NCI-H1092 (cell line): ENCODE results near the gene RSPH9.
"Not testable (repeated sequence)": the region's sequence is repeated elsewhere in the genome, so short reads cannot be mapped to it uniquely, and the experiment has no call there.

Source experiments
- DNase-seq: peaks from one replicate; lab custom pipeline; 2025; lab: John Stamatoyannopoulos, UW

Gene RSPH9

DNA sequence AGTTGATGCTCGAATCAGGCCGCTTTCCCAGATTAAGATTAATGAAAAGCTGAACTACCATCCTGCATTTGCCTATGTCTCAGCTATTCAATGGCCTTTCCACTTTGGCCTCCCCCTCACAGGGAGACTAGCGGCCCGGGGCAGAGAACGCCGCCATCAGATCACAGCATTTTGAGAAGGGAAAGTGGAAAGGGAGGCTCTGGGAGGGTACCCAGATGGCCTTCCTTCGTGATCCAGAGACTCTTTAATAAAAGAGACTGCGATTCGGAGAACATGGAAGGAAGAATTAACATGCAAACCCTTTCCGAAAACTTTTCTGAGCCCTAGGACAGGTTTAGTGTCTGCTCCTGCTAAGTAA is 42.2 kb downstream of the RSPH9 start:
- no peak for DNase-seq

DNA sequence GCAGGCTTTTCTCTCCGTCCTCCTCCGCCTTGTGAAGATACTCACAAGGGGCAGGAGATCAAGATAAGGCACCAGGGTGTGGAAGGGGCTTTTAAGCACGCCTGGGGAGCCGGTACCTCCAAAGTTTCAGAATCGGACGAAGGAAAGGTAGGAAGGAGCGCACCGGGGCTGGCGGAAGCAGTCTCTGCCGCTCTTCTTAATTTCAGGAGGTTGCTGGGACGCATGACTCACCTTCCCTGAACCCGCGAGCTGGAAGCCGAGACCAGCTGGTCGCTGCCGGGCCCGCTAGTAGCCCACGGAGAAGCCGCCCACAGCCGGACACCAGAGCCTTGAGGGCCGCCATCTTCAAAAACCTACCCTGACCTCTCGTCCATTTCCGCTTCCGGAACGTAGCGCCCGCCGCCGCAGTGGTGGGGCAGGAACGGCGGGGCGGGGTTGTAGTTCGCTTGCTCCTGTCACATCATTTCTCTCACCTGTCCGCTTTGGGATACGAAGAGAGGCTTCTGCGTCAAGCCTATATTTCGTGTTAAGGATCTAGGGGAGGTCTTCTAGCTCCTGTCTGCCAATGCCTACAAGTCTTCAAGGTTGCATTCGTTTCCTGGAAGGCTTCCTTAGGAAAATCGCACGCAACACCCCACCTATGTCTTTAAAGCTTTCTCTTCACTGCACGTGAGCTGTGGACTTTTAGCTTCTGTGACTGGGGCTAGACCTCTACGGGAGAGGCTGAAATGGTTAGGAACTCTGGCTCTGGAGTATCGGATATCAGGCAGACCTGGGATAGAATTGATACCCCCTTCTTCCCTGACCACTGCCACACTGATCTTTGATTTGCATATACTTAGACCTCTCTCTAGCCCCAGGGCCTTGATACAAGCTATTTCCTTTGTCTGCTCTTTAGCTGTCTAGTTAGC is 42.9 kb downstream of the RSPH9 start, which contains the start of gene MRPS18A:
Gene MRPS18A (minus strand): TSS at position 355 of the 911 bp plus-strand sequence. CDS start 12 bp downstream, at position 343.
- peak; percentile 67 for DNase-seq

DNA sequence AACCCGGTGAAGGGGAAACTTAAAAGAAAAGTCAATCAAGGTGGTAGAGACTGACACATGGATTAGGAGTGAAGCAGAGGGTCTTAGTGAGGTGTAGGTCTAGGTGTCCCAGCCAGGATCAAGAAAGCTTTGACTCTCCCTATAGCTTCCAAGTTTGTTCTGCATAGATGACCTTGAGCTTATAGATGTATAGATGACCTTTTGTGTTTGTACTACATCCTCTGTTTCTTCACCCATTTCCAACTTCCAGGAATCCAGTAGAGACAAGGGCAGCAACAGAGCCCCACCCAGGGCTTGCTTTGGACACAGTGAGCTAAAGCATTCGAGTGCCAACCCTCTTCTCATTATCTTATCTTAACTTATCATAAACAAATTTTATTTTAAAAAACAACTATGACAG is 44.6 kb downstream of the RSPH9 start:
- DNase-seq = no peak

DNA sequence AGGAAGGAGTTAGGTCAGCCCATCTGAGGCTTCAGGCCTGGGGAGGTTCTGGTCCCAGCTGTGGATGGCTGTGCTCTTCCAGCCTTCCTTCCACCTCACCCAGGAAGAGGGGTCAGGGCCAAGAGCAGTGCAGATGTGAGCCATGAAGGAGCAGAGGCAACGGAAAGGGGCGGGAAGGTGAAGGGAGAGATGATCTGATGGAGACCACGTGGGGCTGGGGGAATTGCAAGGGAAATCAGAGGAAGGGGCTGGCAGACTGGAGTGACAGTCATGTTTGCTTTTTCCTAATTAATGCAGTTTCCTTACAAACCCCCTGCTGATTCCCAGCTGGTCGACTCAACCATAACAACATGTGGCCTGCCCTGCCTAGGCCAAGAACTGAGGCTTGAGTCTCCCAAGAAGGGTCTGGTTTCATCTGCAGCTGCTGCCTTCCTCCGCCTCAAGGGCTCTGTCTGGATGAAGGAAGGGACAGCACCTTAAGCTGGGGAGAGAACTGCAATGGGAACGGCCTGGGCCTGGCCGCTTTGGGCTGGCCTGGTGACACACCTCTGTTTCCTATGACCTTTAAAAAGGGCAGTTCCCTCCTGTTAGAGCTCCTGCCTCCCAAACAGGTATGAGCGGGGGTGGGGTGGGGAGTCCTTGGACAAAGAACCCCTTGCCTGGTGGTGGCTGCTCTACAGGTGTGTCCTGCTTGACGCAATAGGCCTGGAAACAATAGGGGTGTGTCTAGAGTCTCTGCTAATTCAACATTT is 50.6 kb downstream of the RSPH9 start:
- DNase-seq = peak; percentile 6

GRCh38 chr6:43695967-43696291 is 51.1 kb downstream of the RSPH9 start:
- DNase-seq = no peak

- no peak for DNase-seq
Measured at GRCh38 chr6:43697421-43697820, 52.6 kb downstream of the RSPH9 start.

DNA sequence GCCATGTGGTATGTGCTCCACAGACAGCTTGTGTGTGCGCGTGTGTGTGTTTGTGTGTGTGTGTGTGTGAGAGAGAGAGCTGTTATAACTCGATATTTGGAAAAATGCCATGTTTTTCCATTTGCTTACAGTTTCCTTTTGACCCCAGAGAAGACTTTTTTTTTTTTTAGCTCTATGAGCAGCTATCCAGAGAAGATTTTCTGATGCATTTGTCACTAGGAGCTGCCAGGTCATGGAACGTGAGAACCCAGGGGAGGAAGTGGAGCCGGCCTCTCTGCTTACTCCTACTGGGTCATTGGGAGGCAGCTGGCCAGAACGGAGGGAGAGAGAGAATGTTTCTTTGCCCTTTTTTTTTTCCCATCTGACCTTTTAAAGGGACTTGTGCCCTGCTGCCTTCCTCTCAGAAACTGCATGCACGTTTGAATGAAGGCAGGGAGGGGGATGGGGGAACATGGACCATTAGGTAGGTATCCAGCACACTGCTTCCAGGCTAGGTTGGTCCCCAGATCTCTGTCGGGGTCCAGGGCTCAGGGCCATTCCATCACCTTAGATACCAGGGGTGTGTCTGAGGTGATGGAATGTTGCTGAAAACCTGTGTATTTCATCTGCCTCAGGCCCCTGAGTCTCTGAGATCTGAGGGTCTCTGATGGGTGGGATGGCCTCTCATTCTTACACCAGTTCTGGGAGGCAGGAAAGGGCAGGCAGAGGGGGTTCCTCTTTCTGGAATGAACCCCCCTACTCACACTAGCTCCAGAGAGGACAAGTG is 53.9 kb downstream of the RSPH9 start:
- no peak for DNase-seq

DNA sequence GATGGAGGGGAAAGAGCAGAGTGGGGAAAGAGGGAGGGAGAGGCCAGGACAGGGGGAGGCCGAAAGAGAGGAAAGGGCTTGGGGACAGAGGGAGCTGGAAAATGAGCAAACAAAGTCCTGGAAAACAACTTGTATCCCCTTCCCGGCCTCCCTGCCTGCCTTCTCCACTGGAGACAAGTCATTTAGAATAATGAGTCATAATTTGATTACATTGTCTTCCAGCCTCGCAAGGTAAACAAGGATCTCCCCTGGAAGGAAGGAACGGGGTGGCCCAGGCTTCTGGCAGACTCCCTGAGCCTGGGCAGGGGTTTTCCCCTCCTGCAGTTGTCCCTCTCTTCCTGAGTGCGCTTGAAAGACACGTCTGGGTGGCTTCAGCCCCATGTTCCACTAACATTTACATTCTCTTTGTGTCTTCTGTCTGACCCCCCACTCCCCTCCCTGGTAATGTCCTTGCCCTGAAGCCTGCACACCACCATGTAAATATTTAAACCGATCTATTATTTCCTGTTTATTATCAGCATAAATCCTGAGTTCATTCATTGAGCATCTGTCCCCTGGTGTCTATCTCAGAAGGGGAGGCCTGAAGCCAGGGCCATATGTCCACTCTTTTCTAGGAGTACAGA is 54.8 kb downstream of the RSPH9 start:
- DNase-seq = peak; percentile 20

DNA sequence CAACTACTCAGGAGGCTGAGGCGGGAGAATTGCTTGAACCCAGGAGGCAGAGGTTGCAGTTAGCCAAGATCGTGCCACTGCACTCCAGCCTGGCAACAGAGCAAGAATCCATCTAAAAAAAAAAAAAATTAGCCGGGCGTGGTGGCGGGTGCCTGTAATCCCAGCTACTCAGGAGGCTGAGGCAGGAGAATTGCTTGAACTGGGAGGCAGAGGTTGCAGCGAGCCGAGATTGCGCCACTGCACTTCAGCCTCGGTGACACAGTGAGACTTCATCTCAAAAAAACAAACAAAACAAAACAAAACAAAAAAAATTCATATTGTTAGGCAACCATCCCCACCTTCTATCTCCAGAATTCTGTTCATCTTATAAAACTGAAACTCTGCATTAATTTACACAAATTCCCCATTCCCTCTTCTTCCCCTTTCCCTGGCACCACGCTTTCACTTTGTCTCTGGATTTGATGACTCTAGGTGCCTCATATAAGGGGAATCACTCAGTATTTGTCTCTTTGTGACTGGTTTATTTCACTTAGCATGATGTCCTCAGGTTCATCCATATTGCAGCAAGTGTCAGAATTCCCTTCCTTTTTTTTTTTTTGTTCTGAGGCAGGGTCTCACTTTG is 56.2 kb downstream of the RSPH9 start:
- not testable (repeated sequence) for DNase-seq

DNA sequence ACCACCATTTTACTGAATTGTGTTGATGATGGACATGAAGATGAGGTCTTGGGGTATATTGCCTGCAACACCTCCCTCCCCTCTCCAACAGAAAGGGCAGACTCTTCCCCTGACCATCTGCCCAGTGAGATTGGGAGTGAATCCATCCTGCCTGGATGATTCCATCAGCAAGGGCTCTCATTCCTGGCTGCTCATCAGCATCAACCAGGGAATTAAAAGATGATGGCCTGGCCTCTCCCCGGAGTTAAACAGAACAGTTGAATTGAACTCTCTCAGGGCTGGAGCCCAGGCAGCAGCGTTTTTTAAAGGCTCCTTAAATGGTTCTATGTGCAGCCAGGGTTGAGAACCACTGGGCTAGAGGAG is 57.3 kb downstream of the RSPH9 start:
- no peak for DNase-seq

- peak; percentile 60 for DNase-seq
Measured at GRCh38 chr6:43702534-43703440, 58.0 kb downstream of the RSPH9 start.

DNA sequence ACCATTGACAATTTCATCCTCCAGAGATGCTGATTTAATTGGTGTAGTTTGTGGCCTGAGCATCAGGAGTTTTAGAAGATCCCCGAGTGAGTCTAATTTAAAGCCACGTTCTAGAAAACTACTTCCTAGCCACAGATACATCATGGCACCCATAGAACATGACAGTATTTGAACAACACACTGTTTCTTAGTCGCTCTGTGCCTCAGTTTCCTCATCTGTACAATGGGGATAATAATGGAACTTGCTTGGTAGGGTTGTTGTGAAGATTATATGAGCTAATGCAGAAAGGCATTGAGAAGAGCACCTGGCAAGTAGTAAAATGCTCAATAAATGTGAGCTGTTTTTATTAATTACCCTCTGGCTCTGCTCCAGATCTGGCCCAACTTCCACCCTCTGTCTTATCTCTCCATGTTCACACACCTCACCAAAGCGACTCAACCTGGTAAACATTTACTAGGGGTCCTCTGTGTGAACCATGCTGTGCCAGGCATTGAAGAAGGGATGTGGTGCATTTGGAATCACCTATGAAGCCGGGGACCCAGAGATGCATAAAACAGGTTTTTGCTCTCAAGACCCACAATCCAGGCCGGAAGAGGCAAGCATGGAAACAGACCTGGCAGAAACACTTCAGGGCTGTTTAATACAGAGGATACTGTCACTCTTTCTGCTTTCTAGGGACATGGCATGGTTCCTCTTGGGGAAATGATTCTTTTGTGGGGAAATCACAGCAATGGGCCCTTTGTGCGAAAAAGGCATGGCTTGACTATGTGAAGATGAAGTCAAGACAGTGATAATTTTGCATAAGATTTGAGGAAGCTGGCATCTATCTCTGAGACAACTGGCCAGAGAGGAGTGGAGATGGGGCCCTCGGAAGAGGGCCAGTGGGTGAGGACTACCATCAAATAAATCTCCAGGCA is 58.9 kb downstream of the RSPH9 start:
- no peak for DNase-seq

DNA sequence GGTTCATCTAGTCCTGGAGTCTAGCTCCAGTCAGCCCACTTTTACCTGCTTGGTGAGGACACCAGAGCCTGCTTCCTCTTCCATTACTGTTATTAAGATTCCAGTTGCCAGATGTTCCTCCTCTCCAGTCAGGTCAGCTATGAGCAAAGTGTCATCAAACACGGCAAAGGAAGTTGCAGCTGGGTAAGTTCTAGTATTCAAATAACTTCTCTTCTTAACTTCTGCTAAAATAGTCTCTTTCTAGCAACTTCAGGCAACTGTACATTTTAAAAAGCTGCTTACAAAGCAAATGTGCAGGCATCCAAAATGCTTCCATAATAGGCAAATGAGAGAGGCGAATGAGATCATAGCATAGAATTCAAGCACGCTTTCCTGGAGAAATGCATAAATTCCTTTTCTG is 61.2 kb downstream of the RSPH9 start:
- DNase-seq = no peak

DNA sequence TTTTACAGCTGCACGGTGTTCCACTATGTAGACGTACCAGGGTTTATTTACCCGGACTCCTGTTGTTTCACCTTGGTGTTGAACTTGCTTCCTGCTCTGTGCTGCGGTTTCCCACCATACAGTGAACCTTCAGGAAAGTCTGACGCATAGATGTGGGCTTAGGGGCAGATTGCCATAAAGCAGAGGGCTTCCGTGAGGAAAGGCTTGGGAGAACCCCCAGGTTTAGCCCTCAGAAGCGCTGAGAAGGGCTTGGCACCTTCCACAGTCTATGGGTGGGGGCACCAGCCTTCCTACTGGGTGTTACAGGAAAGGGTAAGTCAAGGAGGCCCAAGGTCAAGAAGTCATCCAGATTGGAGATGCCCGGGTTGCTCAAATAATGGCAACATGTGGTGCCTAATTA is 62.0 kb downstream of the RSPH9 start:
- DNase-seq = no peak

- DNase-seq = no peak
Measured at GRCh38 chr6:43707269-43707668, 62.4 kb downstream of the RSPH9 start.

DNA sequence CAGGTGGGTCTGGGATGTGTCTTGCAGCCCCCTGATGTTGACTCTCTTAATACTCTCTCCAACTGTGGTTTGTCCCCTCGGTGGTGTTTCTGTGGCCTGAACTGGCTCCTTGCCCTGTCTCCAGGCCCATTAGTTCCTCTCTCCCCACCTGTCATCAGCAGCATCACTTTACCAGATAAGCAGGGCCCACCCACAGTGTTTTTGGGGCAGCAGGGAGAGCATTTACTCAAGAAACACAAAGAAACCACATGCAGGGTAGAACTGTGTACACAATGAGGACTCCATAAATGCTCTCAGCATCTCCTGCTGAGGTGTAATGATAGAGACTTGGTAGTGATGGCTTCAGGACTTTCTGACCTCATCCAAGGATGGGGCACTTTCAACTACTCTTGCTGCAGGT is 62.9 kb downstream of the RSPH9 start:
- DNase-seq = no peak

DNA sequence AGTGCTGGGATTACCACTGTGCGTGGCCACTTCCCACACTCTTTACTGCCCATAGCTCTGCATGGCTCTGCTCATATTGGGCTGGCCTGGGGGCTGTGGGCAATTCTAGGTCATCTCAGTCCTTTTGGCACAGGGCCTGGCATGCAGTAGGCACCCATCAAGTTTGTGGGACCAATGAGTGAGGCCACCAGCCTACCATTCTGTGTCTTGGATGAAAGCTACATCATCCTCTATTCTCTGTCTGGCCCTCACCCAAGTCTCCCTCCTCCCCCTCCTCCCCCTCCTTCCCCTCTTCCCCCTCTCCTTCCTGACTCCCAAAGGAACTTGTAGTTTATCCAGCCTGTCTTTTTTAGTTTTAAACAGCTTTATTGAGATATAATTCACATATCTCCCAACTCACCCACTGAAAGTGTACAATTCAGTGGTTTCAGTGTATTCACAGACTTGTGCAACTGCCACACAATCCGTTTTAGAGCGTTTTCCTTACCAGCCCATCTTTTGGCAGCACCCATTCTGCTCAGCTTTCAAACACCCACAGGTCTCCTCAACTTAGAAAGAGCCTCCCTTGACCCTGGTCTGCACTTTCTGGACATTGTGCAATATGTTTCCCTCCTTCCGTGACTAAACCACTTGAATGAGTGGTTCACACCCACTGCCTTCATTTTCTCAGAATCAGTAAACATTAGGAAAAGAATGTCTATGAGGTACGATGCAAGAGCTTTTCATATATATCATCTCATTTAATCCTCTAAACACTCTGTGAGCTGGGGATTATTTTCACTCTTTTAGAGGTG is 64.2 kb downstream of the RSPH9 start:
- no peak for DNase-seq

DNA sequence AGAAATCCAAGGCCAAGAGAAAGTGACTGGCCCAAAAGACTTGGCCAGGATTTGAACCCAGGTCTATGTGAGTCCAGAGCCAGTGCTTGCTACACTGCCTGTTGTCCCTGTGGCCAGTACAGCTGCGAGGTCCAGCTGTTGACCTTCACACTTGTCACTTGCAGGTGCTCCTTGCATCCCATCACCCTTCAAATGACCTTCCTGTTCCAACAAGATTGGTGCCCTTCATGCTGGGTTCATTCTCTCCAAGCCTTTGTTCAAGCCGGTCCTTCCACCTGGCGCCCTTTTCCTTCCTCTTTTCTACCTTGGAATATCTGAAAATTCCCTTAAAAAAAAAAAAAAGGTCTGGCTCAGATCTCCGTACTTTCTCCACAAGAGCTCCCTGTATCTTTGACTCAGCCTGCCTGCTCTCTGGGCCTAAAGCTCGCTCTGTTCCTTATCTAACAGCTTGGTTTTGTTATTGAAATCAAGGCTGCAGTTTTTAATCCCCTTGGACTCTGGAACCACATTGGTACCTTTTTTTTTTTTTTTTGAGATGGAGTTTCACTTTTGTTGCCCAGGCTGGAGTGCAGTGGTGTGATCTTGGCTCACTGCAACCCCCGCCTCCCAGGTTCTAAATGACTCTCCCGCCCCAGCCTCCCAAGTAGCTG is 64.9 kb downstream of the RSPH9 start:
- DNase-seq = no peak
